Hepatic stellate cell (primary cell): Measurements from ENCODE around the gene ILF2.
"Not testable (repeated sequence)": the region's sequence is repeated elsewhere in the genome, so short reads cannot be mapped to it uniquely, and the experiment has no call there.

Experiments used
- DNase-seq: peaks from one replicate; pipeline ENCODE4 v3.0.0; 2011; ENCODE audit warnings: low spot score

The ILF2 gene

GRCh38 chr1:153649137-153649862 lies 21.5 kb downstream of the ILF2 start:
- DNase-seq: no peak

GRCh38 chr1:153648000-153648643 lies 22.7 kb downstream of the ILF2 start:
- no peak for DNase-seq

- DNase-seq: no peak
Measured at GRCh38 chr1:153647346-153647714, 23.5 kb downstream of the ILF2 start.

- no peak for DNase-seq
Measured at GRCh38 chr1:153646672-153647345, 24.0 kb downstream of the ILF2 start.

GRCh38 chr1:153643816-153644215 lies 27.0 kb downstream of the ILF2 start:
- no peak for DNase-seq

GRCh38 chr1:153643100-153643499 lies 27.7 kb downstream of the ILF2 start:
- DNase-seq: no peak

- no peak for DNase-seq
Measured at GRCh38 chr1:153642161-153642560, 28.6 kb downstream of the ILF2 start.

GRCh38 chr1:153640861-153641260 lies 29.9 kb downstream of the ILF2 start:
- DNase-seq: no peak

- DNase-seq: not testable (repeated sequence)
Measured at GRCh38 chr1:153640213-153640612, 30.6 kb downstream of the ILF2 start.

- no peak for DNase-seq
Measured at GRCh38 chr1:153639280-153639679, 31.5 kb downstream of the ILF2 start.

- no peak for DNase-seq
Measured at GRCh38 chr1:153638261-153638660, 32.5 kb downstream of the ILF2 start.

- no peak for DNase-seq
Measured at GRCh38 chr1:153636312-153636711, 34.5 kb downstream of the ILF2 start.

- no peak for DNase-seq
Measured at GRCh38 chr1:153635872-153636271, 34.9 kb downstream of the ILF2 start.

- DNase-seq: peak; percentile 98
Measured at GRCh38 chr1:153633754-153634665, 36.8 kb downstream of the ILF2 start, which contains the start of gene CHTOP. Gene CHTOP (plus strand): TSS chr1:153634066. CDS start chr1:153636589, 2,523 bp downstream.

- no peak for DNase-seq
Measured at GRCh38 chr1:153633161-153633753, 37.5 kb downstream of the ILF2 start.

GRCh38 chr1:153631047-153632022 lies 39.5 kb downstream of the ILF2 start:
- no peak for DNase-seq

- no peak for DNase-seq
Measured at GRCh38 chr1:153630384-153630783, 40.4 kb downstream of the ILF2 start.

GRCh38 chr1:153629971-153630370 lies 40.8 kb downstream of the ILF2 start:
- DNase-seq: no peak

GRCh38 chr1:153629343-153629665 lies 41.5 kb downstream of the ILF2 start:
- DNase-seq: no peak

GRCh38 chr1:153628638-153629342 lies 42.0 kb downstream of the ILF2 start:
- no peak for DNase-seq
